OCI-LY1 (cell line): ENCODE measurements around the gene CD55.

Source experiments
- H2AFZ ChIP-seq: fragments of 200-600 bp; sonication (generic), shearing (Covaris generic); 2 replicates; pipeline ENCODE4 v1.6.0; 2014; ENCODE audit warnings: antibody characterized with exemption, mild to moderate bottlenecking, low read length
- H3F3A ChIP-seq: fragments of 200-600 bp; sonication (generic), shearing (Covaris generic); 2 replicates; pipeline ENCODE4 v1.6.0; 2014; ENCODE audit warnings: mild to moderate bottlenecking, antibody characterized with exemption, low read length, moderate library complexity; ENCODE audit not compliant: insufficient read depth
- H3K27ac ChIP-seq: fragments of 200-600 bp; sonication (generic); 2 replicates; pipeline ENCODE4 v1.5.1; 2014; ENCODE audit warnings: low read length, mixed run types, mild to moderate bottlenecking, low read depth; ENCODE audit not compliant: poor library complexity, severe bottlenecking
- H3K27me3 ChIP-seq: fragments of 200-600 bp; sonication (generic); 2 replicates; pipeline ENCODE4 v1.6.0; 2014; ENCODE audit warnings: antibody characterized with exemption, mild to moderate bottlenecking, low read length, moderate library complexity; ENCODE audit not compliant: insufficient read depth
- H3K36me3 ChIP-seq: fragments of 200-600 bp; sonication (generic); 2 replicates; pipeline ENCODE4 v1.6.1; 2014; ENCODE audit warnings: mild to moderate bottlenecking, antibody characterized with exemption, low read length, moderate library complexity, mixed read lengths; ENCODE audit not compliant: insufficient read depth
- H3K4me1 ChIP-seq: fragments of 200-600 bp; sonication (generic); 2 replicates; pipeline ENCODE4 v1.5.1; 2014; ENCODE audit warnings: mild to moderate bottlenecking, low read length, moderate library complexity; ENCODE audit not compliant: insufficient read depth, severe bottlenecking
- H3K4me2 ChIP-seq: fragments of 200-600 bp; sonication (generic), shearing (Covaris generic); 2 replicates; pipeline ENCODE4 v1.6.1; 2014; ENCODE audit warnings: low read length
- H3K4me3 ChIP-seq: fragments of 200-600 bp; sonication (generic); 2 replicates; pipeline ENCODE4 v1.5.1; 2014; ENCODE audit warnings: low read length, low read depth, mild to moderate bottlenecking, mixed read lengths; ENCODE audit not compliant: poor library complexity, severe bottlenecking
- H3K79me2 ChIP-seq: fragments of 200-600 bp; shearing (Covaris generic); 2 replicates; pipeline ENCODE4 v1.6.1; 2016; ENCODE audit warnings: mixed run types, low read length, mixed read lengths; ENCODE audit not compliant: insufficient read depth
- H3K9ac ChIP-seq: fragments of 200-600 bp; sonication (generic), shearing (Covaris generic); 2 replicates; pipeline ENCODE4 v1.6.1; 2014; ENCODE audit warnings: mild to moderate bottlenecking, low read length, mixed read lengths
- H3K9me2 ChIP-seq: fragments of 200-600 bp; sonication (generic), shearing (Covaris generic); 2 replicates; pipeline ENCODE4 v1.6.1; 2014; ENCODE audit warnings: low read depth, mild to moderate bottlenecking, low read length, mixed read lengths
- H3K9me3 ChIP-seq: fragments of 200-600 bp; shearing (Covaris generic); 2 replicates; pipeline ENCODE4 v1.6.1; 2014; ENCODE audit warnings: low read length, mixed read lengths
- H4K20me1 ChIP-seq: fragments of 200-600 bp; sonication (generic), shearing (Covaris generic); 2 replicates; pipeline ENCODE4 v1.6.0; 2016; ENCODE audit warnings: mild to moderate bottlenecking, low read length; ENCODE audit not compliant: insufficient read depth
- EZH2 ChIP-seq: fragments of 200-600 bp; sonication (generic), shearing (Covaris generic); IDR thresholded peaks from 2 replicates; pipeline ENCODE4 v1.8.0; 2017; ENCODE audit warnings: borderline replicate concordance, mixed run types, mild to moderate bottlenecking, antibody characterized with exemption, low read length, moderate library complexity, mixed read lengths
- TF ChIP-seq, protein P1 (sequence below): fragments of 200-600 bp; sonication (generic), shearing (Covaris generic); IDR thresholded peaks from 2 replicates; pipeline ENCODE4 v1.5.1; 2017; ENCODE audit warnings: mild to moderate bottlenecking, antibody characterized with exemption, low read length, moderate library complexity, mixed read lengths

The CD55 gene

GRCh38 chr1:207366022-207366421 is 44.5 kb downstream of the CD55 start:
- Histone ChIP-seq H3K27me3 (no peaks in the 10 kb centered on the region), H3F3A (no peaks in the 10 kb centered on the region), H3K27ac (no peak overlapping the region), H2AFZ (no peak overlapping the region), H3K4me1 (no peaks in the 10 kb centered on the region), H3K79me2 (no peaks in the 10 kb centered on the region), H4K20me1 (no peaks in the 10 kb centered on the region), H3K9ac (no peak overlapping the region), H3K9me3 (no peaks in the 10 kb centered on the region), H3K4me2 (no peak overlapping the region), H3K9me2 (no peaks in the 10 kb centered on the region), H3K4me3 (no peak overlapping the region), H3K36me3 (no peaks in the 10 kb centered on the region)
- TF ChIP-seq, protein P1, sequence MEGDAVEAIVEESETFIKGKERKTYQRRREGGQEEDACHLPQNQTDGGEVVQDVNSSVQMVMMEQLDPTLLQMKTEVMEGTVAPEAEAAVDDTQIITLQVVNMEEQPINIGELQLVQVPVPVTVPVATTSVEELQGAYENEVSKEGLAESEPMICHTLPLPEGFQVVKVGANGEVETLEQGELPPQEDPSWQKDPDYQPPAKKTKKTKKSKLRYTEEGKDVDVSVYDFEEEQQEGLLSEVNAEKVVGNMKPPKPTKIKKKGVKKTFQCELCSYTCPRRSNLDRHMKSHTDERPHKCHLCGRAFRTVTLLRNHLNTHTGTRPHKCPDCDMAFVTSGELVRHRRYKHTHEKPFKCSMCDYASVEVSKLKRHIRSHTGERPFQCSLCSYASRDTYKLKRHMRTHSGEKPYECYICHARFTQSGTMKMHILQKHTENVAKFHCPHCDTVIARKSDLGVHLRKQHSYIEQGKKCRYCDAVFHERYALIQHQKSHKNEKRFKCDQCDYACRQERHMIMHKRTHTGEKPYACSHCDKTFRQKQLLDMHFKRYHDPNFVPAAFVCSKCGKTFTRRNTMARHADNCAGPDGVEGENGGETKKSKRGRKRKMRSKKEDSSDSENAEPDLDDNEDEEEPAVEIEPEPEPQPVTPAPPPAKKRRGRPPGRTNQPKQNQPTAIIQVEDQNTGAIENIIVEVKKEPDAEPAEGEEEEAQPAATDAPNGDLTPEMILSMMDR, result no peak
- no peak for TF ChIP-seq EZH2

GRCh38 chr1:207388721-207389120 is 67.2 kb downstream of the CD55 start:
- no peak overlapping the region for H3K4me2 ChIP-seq
- H3K4me3 ChIP-seq, result no peak overlapping the region
- H3K9me3 ChIP-seq, result no peaks in the 10 kb centered on the region; the same call in 1 of the 2 replicates
- no peak overlapping the region for H2AFZ ChIP-seq
- H3K79me2 ChIP-seq, result no peaks in the 10 kb centered on the region
- no peak overlapping the region for H3K9ac ChIP-seq
- no peaks in the 10 kb centered on the region for H4K20me1 ChIP-seq
- no peaks in the 10 kb centered on the region for H3K4me1 ChIP-seq
- H3F3A ChIP-seq, result no peaks in the 10 kb centered on the region
- TF ChIP-seq EZH2, result no peak
- TF ChIP-seq, protein P1, result no peak
- no peak overlapping the region for H3K27ac ChIP-seq
- H3K27me3 ChIP-seq, result no peaks in the 10 kb centered on the region
- H3K9me2 ChIP-seq, result no peaks in the 10 kb centered on the region
- H3K36me3 ChIP-seq, result no peaks in the 10 kb centered on the region

DNA sequence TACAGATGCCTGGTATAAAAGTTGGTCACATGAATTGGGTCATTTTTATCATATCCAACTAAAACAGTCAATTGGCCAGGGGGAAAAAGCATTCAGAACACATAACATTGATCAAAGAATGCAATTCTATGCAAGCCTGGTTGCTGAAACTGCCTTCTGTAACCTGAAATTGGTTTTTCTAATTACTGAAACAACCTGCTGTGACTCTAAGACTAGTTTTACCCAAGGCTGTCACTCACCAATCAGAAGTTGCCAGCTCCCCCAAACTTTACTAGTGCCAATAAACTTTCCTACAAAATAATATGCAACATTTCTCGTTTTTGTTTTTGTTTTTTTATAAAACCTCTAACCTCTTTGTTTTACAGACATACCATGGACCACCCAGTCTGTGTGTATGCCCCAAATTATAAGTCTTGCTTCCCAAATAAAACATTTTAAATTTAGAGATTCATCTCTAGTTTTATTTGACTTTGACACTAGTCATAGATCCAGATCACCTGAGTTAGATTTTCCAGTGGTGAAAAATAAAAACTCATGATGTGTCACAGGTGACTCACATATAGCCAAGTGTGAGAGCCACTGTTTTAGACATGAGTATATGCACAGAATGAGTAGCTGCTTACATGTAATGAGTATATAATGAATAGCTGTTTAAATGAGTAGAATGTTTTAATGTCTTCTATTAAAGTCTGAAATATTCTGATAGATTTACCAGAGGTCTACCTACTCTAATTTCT is 68.4 kb downstream of the CD55 start:
- Histone ChIP-seq H3K4me1 (no peaks in the 10 kb centered on the region), H3K9ac (no peak overlapping the region), H3K79me2 (no peaks in the 10 kb centered on the region), H3K4me3 (no peak overlapping the region), H2AFZ (no peak overlapping the region), H3K9me2 (no peaks in the 10 kb centered on the region), H4K20me1 (no peaks in the 10 kb centered on the region), H3K9me3 (no peaks in the 10 kb centered on the region; the same call in 1 of the 2 replicates), H3F3A (no peaks in the 10 kb centered on the region), H3K4me2 (no peak overlapping the region), H3K36me3 (no peaks in the 10 kb centered on the region), H3K27me3 (no peaks in the 10 kb centered on the region), H3K27ac (no peak overlapping the region)
- TF ChIP-seq, protein P1, result no peak
- no peak for TF ChIP-seq EZH2
